Neutrophil (primary cell): ENCODE data around the gene RRP9.

ENCODE experiments used
- H3K27ac ChIP-seq: fragments of 200-600 bp; sonication (generic); 2 replicates; pipeline ENCODE4 v1.5.1; 2016; ENCODE audit warnings: mild to moderate bottlenecking, moderate library complexity
- H3K27me3 ChIP-seq: fragments of 200-600 bp; sonication (generic); 2 replicates; pipeline ENCODE4 v1.6.0; 2016; ENCODE audit warnings: mild to moderate bottlenecking
- H3K36me3 ChIP-seq: fragments of 200-600 bp; sonication (generic); 2 replicates; pipeline ENCODE4 v1.5.1; 2017
- H3K4me1 ChIP-seq, 2 experiments: fragments of 200-600 bp in 1 of 2; sonication (generic) in 1 of 2; 1 replicate in 1 of 2; 2 replicates in 1 of 2; pipeline versions ENCODE4 v1.5.1 to v1.6.1; 2013 to 2016; ENCODE audit warnings: low read depth in 1 of 2, low read length in 1 of 2, mild to moderate bottlenecking in 1 of 2, moderate library complexity in 1 of 2; ENCODE audit not compliant: control insufficient read depth in 1 of 2, insufficient read depth in 1 of 2
- H3K4me3 ChIP-seq, 2 experiments: fragments of 200-600 bp in 1 of 2; sonication (generic) in 1 of 2; 1 replicate in 1 of 2; 2 replicates in 1 of 2; pipeline ENCODE4 v1.5.1; 2013 to 2016; ENCODE audit warnings: low read depth in 1 of 2, low read length in 1 of 2, mild to moderate bottlenecking in 1 of 2, moderate library complexity in 1 of 2
- H3K9me3 ChIP-seq: fragments of 200-600 bp; sonication (generic); 2 replicates; pipeline ENCODE4 v1.5.1; 2016
- CTCF ChIP-seq: fragments of 200-600 bp; sonication (generic); IDR thresholded peaks from 2 replicates; pipeline ENCODE4 v1.5.1; 2016; ENCODE audit warnings: antibody characterized with exemption

Gene RRP9

GRCh38 chr3:51968170-51968775, 26.6 kb upstream of the RRP9 start:
- Histone ChIP-seq H3K27me3 (peaks cover 67% of the 10 kb centered on the region), H3K9me3 (no peaks in the 10 kb centered on the region), H3K4me3 (peak overlapping the region in 1 of 2 experiments; percentile 41), H3K27ac (no peak overlapping the region), H3K36me3 (no peaks in the 10 kb centered on the region), H3K4me1 (peaks cover 4 to 14% of the 10 kb centered on the region in 2 experiments)
- TF ChIP-seq CTCF, result no peak

GRCh38 chr3:51967384-51968169, 25.9 kb upstream of the RRP9 start, which contains the start of gene PCBP4:
PCBP4 (minus strand) TSS chr3:51967454; CDS start chr3:51961240, 6,214 bp downstream.
- Histone ChIP-seq H3K36me3 (no peaks in the 10 kb centered on the region), H3K27ac (no peak within 1 kb of the TSS), H3K9me3 (no peaks in the 10 kb centered on the region), H3K4me1 (peaks cover 4 to 14% of the 10 kb centered on the region in 2 experiments), H3K27me3 (peaks cover 74% of the 10 kb centered on the region), H3K4me3 (peak within 1 kb of the TSS; percentile 8 to 41)
- TF ChIP-seq CTCF, result no peak

GRCh38 chr3:51966922-51967383, 25.2 kb upstream of the RRP9 start:
- no peak for TF ChIP-seq CTCF
- peaks cover 81% of the 10 kb centered on the region for H3K27me3 ChIP-seq
- H3K9me3 ChIP-seq, result no peaks in the 10 kb centered on the region
- peaks cover 4 to 14% of the 10 kb centered on the region in 2 experiments for H3K4me1 ChIP-seq
- H3K27ac ChIP-seq, result no peak overlapping the region
- no peaks in the 10 kb centered on the region for H3K36me3 ChIP-seq
- H3K4me3 ChIP-seq, result peak overlapping the region in 1 of 2 experiments; percentile 32

GRCh38 chr3:51966486-51966885, 24.8 kb upstream of the RRP9 start:
- peaks cover 85% of the 10 kb centered on the region for H3K27me3 ChIP-seq
- TF ChIP-seq CTCF, result no peak
- H3K9me3 ChIP-seq, result no peaks in the 10 kb centered on the region
- no peak overlapping the region for H3K4me3 ChIP-seq
- H3K4me1 ChIP-seq, result peaks cover 4 to 14% of the 10 kb centered on the region in 2 experiments
- no peaks in the 10 kb centered on the region for H3K36me3 ChIP-seq
- H3K27ac ChIP-seq, result no peak overlapping the region

- H3K4me1 ChIP-seq, result peaks cover 4 to 14% of the 10 kb centered on the region in 2 experiments
These were observed 24.3 kb upstream of the RRP9 start for GRCh38 chr3:51966016-51966415.

More at GRCh38 chr3:51966016-51966415, 24.3 kb upstream of the RRP9 start:
- no peak for TF ChIP-seq CTCF
- Histone ChIP-seq H3K9me3 (no peaks in the 10 kb centered on the region), H3K27me3 (peaks cover 90% of the 10 kb centered on the region), H3K4me3 (no peak overlapping the region), H3K36me3 (no peaks in the 10 kb centered on the region), H3K27ac (no peak overlapping the region)
